Measurements from ENCODE around the gene SCYL2.

DNA sequence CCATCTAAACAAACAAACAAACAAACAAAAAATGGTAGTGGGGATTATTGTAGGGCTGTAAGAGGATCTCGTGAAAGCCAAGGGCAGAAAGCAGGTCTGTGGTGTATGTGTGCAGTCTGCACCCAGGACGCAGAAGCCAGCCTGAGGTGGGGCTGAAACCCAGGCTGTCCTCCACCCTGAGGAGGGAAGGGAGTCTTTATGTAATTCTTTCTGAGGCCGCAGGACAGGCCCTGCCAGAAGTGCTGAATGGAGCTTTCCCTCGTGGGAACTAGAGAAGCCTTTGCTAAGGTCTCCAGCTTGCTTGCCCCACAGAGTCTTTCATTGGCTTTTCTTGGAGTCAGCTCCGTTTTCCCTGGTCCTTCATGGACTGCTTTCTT is 117.6 kb downstream of the SCYL2 start:
- TF ChIP-seq, protein P1, sequence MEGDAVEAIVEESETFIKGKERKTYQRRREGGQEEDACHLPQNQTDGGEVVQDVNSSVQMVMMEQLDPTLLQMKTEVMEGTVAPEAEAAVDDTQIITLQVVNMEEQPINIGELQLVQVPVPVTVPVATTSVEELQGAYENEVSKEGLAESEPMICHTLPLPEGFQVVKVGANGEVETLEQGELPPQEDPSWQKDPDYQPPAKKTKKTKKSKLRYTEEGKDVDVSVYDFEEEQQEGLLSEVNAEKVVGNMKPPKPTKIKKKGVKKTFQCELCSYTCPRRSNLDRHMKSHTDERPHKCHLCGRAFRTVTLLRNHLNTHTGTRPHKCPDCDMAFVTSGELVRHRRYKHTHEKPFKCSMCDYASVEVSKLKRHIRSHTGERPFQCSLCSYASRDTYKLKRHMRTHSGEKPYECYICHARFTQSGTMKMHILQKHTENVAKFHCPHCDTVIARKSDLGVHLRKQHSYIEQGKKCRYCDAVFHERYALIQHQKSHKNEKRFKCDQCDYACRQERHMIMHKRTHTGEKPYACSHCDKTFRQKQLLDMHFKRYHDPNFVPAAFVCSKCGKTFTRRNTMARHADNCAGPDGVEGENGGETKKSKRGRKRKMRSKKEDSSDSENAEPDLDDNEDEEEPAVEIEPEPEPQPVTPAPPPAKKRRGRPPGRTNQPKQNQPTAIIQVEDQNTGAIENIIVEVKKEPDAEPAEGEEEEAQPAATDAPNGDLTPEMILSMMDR (IDR thresholded peaks at IDR 0.05; ENCODE audit: low read depth, low read length, missing input control) = no peak
- no peak for TF ChIP-seq YY1 (IDR thresholded peaks at IDR 0.05)
- no peak for TF ChIP-seq GABPA (IDR thresholded peaks at IDR 0.05 in 1 of 2, conservative IDR thresholded peaks at IDR 0.05 in 1 of 2)
- no peak for TF ChIP-seq FOXA2 (IDR thresholded peaks at IDR 0.05)
- TF ChIP-seq TAF1 (conservative IDR thresholded peaks at IDR 0.05) = no peak
- no peak for TF ChIP-seq RAD21 (IDR thresholded peaks at IDR 0.05)
- TF ChIP-seq, protein P2, sequence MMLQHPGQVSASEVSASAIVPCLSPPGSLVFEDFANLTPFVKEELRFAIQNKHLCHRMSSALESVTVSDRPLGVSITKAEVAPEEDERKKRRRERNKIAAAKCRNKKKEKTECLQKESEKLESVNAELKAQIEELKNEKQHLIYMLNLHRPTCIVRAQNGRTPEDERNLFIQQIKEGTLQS (IDR thresholded peaks at IDR 0.05) = no peak
- no peak for TF ChIP-seq EGR1 (IDR thresholded peaks at IDR 0.05; ENCODE audit: low read depth in 2 of 2)
- TF ChIP-seq, protein P3, sequence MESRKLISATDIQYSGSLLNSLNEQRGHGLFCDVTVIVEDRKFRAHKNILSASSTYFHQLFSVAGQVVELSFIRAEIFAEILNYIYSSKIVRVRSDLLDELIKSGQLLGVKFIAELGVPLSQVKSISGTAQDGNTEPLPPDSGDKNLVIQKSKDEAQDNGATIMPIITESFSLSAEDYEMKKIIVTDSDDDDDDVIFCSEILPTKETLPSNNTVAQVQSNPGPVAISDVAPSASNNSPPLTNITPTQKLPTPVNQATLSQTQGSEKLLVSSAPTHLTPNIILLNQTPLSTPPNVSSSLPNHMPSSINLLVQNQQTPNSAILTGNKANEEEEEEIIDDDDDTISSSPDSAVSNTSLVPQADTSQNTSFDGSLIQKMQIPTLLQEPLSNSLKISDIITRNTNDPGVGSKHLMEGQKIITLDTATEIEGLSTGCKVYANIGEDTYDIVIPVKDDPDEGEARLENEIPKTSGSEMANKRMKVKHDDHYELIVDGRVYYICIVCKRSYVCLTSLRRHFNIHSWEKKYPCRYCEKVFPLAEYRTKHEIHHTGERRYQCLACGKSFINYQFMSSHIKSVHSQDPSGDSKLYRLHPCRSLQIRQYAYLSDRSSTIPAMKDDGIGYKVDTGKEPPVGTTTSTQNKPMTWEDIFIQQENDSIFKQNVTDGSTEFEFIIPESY (IDR thresholded peaks at IDR 0.05) = no peak
- no peak for TF ChIP-seq RXRA (IDR thresholded peaks at IDR 0.05)
- TF ChIP-seq, protein P4, sequence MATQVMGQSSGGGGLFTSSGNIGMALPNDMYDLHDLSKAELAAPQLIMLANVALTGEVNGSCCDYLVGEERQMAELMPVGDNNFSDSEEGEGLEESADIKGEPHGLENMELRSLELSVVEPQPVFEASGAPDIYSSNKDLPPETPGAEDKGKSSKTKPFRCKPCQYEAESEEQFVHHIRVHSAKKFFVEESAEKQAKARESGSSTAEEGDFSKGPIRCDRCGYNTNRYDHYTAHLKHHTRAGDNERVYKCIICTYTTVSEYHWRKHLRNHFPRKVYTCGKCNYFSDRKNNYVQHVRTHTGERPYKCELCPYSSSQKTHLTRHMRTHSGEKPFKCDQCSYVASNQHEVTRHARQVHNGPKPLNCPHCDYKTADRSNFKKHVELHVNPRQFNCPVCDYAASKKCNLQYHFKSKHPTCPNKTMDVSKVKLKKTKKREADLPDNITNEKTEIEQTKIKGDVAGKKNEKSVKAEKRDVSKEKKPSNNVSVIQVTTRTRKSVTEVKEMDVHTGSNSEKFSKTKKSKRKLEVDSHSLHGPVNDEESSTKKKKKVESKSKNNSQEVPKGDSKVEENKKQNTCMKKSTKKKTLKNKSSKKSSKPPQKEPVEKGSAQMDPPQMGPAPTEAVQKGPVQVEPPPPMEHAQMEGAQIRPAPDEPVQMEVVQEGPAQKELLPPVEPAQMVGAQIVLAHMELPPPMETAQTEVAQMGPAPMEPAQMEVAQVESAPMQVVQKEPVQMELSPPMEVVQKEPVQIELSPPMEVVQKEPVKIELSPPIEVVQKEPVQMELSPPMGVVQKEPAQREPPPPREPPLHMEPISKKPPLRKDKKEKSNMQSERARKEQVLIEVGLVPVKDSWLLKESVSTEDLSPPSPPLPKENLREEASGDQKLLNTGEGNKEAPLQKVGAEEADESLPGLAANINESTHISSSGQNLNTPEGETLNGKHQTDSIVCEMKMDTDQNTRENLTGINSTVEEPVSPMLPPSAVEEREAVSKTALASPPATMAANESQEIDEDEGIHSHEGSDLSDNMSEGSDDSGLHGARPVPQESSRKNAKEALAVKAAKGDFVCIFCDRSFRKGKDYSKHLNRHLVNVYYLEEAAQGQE (IDR thresholded peaks at IDR 0.05) = no peak
- TF ChIP-seq, protein P5, sequence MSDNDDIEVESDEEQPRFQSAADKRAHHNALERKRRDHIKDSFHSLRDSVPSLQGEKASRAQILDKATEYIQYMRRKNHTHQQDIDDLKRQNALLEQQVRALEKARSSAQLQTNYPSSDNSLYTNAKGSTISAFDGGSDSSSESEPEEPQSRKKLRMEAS (IDR thresholded peaks at IDR 0.05) = no peak
- no peak for TF ChIP-seq JUND (IDR thresholded peaks at IDR 0.05)
- TF ChIP-seq SP1 (IDR thresholded peaks at IDR 0.05) = no peak

Data from liver (tissue), 3 donors.